ENCODE results near the gene ACTN4. TPM values are rescaled to one million over a fixed set of nuclear protein-coding genes. Genes with fewer than 3 reads are reported as not detected.

ACTN4 gene
- total and polyA plus RNA-seq, 10 of the 15 experiments (the other 5 are each of a cell fraction or from before 2014, with no cell fraction given) = 2.4 to 293 (median 72.5) TPM

GRCh38 chr19:38618590-38619360 is 28.7 kb upstream of the ACTN4 start, which contains the start of gene EIF3K (continued):
- TF ChIP-seq HDGF (IDR thresholded peaks at IDR 0.05) (peak; percentile 82; the same call in 1 of the 2 replicates), EP300 (IDR thresholded peaks at IDR 0.05; ENCODE audit: borderline replicate concordance in 1 of 2, control insufficient read depth in 1 of 2, low read depth in 2 of 2, low read length in 2 of 2) (no peak), MYC (IDR thresholded peaks at IDR 0.05; ENCODE audit: insufficient read depth, insufficient read length, insufficient replicate concordance, low read length, severe bottlenecking) (peak; percentile 64), WRNIP1 (IDR thresholded peaks at IDR 0.05; ENCODE audit: borderline replicate concordance, low read depth, low read length) (no peak), RAD51 (IDR thresholded peaks at IDR 0.05) (peak; percentile 97), BCL3 (IDR thresholded peaks at IDR 0.05; ENCODE audit: borderline replicate concordance, insufficient read depth, low read depth, low read length, poor library complexity, severe bottlenecking) (no peak), MTA3 (IDR thresholded peaks at IDR 0.05; ENCODE audit: borderline replicate concordance, low read length) (no peak; the same call in 1 of the 2 replicates), KAT2A (conservative IDR thresholded peaks at IDR 0.05; ENCODE audit: control insufficient read depth, low read depth, low read length) (no peak), TBL1XR1 (IDR thresholded peaks at IDR 0.05; ENCODE audit: low read depth, low read length) (no peak), SMAD1 (IDR thresholded peaks at IDR 0.05; ENCODE audit: low read depth, partially characterized antibody) (peak; percentile 49), FOXM1 (IDR thresholded peaks at IDR 0.05; ENCODE audit: low read depth, low read length) (no peak), IKZF2 (IDR thresholded peaks at IDR 0.05) (peak; percentile 9 to 19; a peak in 1 of 4 replicates), YY1 (IDR thresholded peaks at IDR 0.05; ENCODE audit: low read depth, low read length) (peak; percentile 32; the same call in 1 of the 2 replicates), ELK1 (IDR thresholded peaks at IDR 0.05; ENCODE audit: low read depth, low read length) (no peak; the same call in 1 of the 2 replicates), BHLHE40 (IDR thresholded peaks at IDR 0.05; ENCODE audit: borderline replicate concordance in 1 of 2, low read depth in 2 of 2, low read length in 1 of 2) (peak; percentile 76 to 91; a peak in 3 of 4 replicates), SUZ12 (IDR thresholded peaks at IDR 0.05; ENCODE audit: unreplicated experiment) (no peak), SPI1 (IDR thresholded peaks at IDR 0.05; ENCODE audit: borderline replicate concordance, insufficient read depth, low read depth, low read length) (0 out of 2 replicates have a peak, but pooled peaks have one; percentile 38), PML (IDR thresholded peaks at IDR 0.05; ENCODE audit: low read length) (peak; percentile 91), IKZF1 (conservative IDR thresholded peaks at IDR 0.05) (peak; percentile 91), NRF1 (conservative IDR thresholded peaks at IDR 0.05; ENCODE audit: low read depth, low read length) (peak; percentile 95), SMC3 (IDR thresholded peaks at IDR 0.05; ENCODE audit: borderline replicate concordance, low read length) (no peak), TAF1 (IDR thresholded peaks at IDR 0.05; ENCODE audit: borderline replicate concordance, low read depth, low read length) (peak; percentile 75)
- TF ChIP-seq, protein P1, sequence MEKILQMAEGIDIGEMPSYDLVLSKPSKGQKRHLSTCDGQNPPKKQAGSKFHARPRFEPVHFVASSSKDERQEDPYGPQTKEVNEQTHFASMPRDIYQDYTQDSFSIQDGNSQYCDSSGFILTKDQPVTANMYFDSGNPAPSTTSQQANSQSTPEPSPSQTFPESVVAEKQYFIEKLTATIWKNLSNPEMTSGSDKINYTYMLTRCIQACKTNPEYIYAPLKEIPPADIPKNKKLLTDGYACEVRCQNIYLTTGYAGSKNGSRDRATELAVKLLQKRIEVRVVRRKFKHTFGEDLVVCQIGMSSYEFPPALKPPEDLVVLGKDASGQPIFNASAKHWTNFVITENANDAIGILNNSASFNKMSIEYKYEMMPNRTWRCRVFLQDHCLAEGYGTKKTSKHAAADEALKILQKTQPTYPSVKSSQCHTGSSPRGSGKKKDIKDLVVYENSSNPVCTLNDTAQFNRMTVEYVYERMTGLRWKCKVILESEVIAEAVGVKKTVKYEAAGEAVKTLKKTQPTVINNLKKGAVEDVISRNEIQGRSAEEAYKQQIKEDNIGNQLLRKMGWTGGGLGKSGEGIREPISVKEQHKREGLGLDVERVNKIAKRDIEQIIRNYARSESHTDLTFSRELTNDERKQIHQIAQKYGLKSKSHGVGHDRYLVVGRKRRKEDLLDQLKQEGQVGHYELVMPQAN (conservative IDR thresholded peaks at IDR 0.05) = peak; percentile 61; the same call in 1 of the 2 replicates
- TF ChIP-seq, protein P2, sequence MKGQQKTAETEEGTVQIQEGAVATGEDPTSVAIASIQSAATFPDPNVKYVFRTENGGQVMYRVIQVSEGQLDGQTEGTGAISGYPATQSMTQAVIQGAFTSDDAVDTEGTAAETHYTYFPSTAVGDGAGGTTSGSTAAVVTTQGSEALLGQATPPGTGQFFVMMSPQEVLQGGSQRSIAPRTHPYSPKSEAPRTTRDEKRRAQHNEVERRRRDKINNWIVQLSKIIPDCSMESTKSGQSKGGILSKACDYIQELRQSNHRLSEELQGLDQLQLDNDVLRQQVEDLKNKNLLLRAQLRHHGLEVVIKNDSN (IDR thresholded peaks at IDR 0.05; ENCODE audit: borderline replicate concordance, extremely low read length, insufficient read depth, low read depth, low read length) = peak; percentile 93

Measured in GM12878 (cell line).